Sciatic nerve (tissue), 2 donors: ENCODE data around the gene PDLIM1. TPM values are rescaled to one million over a fixed set of nuclear protein-coding genes. Genes with fewer than 3 reads are reported as not detected.
"Not testable (repeated sequence)": the region's sequence is repeated elsewhere in the genome, so short reads cannot be mapped to it uniquely, and the experiment has no call there.

Source experiments
- ATAC-seq: fragments of 200-7000 bp; cut with Tn5 transposase; one replicate; pipeline ENCODE4 v1.9.1; 2020; ENCODE audit warnings: mild to moderate bottlenecking, moderate library complexity
- DNase-seq: peaks from one replicate; pipeline ENCODE4 v3.0.0-alpha.2; 2020; ENCODE audit warnings: low spot score
- intact Hi-C: fragments of 100-400 bp; cut with DNase I; formaldehyde crosslinking; loops from one replicate; pipeline ENCODE4 v1.14.2; 2022
- total RNA-seq: library from RNA; stranded (reverse); fragmentation: NEBNext Ultra II Directional; extraction: Animal tissue kit (Norgen Biotek cat#: 25700); gene quantifications from one replicate; pipeline ENCODE4 v1.2.1, GENCODE V29; 2021
- donor health status: DM: no; HTN: no; CAD: no.
- donor health status: DM: no; HTN: no; CAD: no.

The PDLIM1 gene
- total RNA-seq, 1 donor from 2014 or later, result 138 TPM

- no peak for ATAC-seq
These were observed 55.9 kb downstream of the PDLIM1 start for GRCh38 chr10:95234951-95235350.

GRCh38 chr10:95233377-95234034 is 57.3 kb downstream of the PDLIM1 start:
- intact Hi-C loops, result loop anchor here (1.0 kb wide), 1 partner anchor 10 kb away; no protein-coding TSS in a partner anchor
- DNase-seq (no peak), ATAC-seq (no peak)

More at GRCh38 chr10:95234951-95235350, 55.9 kb downstream of the PDLIM1 start:
- intact Hi-C loops, result no loop called here
- DNase-seq, result no peak

- intact Hi-C loops, DNase-seq: not testable (repeated sequence)
- ATAC-seq, result peak; percentile 26
These were observed 59.9 kb downstream of the PDLIM1 start for GRCh38 chr10:95230677-95231586.

- no peak for DNase-seq
These were observed 60.8 kb downstream of the PDLIM1 start for GRCh38 chr10:95229724-95230627.

GRCh38 chr10:95228934-95229723 is 61.7 kb downstream of the PDLIM1 start:
- intact Hi-C loops, ATAC-seq, DNase-seq: not testable (repeated sequence)

More at GRCh38 chr10:95229724-95230627, 60.8 kb downstream of the PDLIM1 start:
- intact Hi-C loops, result no loop called here
- peak; percentile 67 for ATAC-seq

- intact Hi-C loops, result no loop called here
- ATAC-seq (no peak), DNase-seq (no peak)
These were observed 65.7 kb downstream of the PDLIM1 start for GRCh38 chr10:95225136-95225535.

- intact Hi-C loops, result no loop called here
- ATAC-seq (no peak), DNase-seq (no peak)
These were observed 69.7 kb downstream of the PDLIM1 start for GRCh38 chr10:95221124-95221523.

- ATAC-seq (no peak), DNase-seq (no peak)
- intact Hi-C loops, result no loop called here
These were observed 70.3 kb downstream of the PDLIM1 start for GRCh38 chr10:95220539-95220938.

- intact Hi-C loops, result no loop called here
- DNase-seq (no peak), ATAC-seq (no peak)
These were observed 73.3 kb downstream of the PDLIM1 start for GRCh38 chr10:95217476-95217875.

- ATAC-seq, result no peak
- DNase-seq, result no peak
- intact Hi-C loops, result no loop called here
These were observed 76.0 kb downstream of the PDLIM1 start for GRCh38 chr10:95214793-95215192.

- ATAC-seq, result no peak
- no peak for DNase-seq
- intact Hi-C loops, result no loop called here
These were observed 76.4 kb downstream of the PDLIM1 start for GRCh38 chr10:95214369-95214768.

GRCh38 chr10:95211606-95212279 is 79.1 kb downstream of the PDLIM1 start:
- intact Hi-C loops, result no loop called here
- no peak for DNase-seq
- no peak for ATAC-seq

- ATAC-seq (no peak), DNase-seq (no peak)
- intact Hi-C loops, result no loop called here
These were observed 81.2 kb downstream of the PDLIM1 start for GRCh38 chr10:95209509-95210127.

GRCh38 chr10:95208702-95209391 is 82.0 kb downstream of the PDLIM1 start:
- intact Hi-C loops, result no loop called here

GRCh38 chr10:95202865-95203264 is 87.9 kb downstream of the PDLIM1 start:
- ATAC-seq, intact Hi-C loops, DNase-seq: not testable (repeated sequence)

More at GRCh38 chr10:95208702-95209391, 82.0 kb downstream of the PDLIM1 start:
- ATAC-seq, result no peak
- DNase-seq, result no peak

- intact Hi-C loops, result no loop called here
- no peak for ATAC-seq
- DNase-seq, result no peak
These were observed 89.1 kb downstream of the PDLIM1 start for GRCh38 chr10:95201736-95202135.

- DNase-seq, result no peak
- no peak for ATAC-seq
- intact Hi-C loops, result no loop called here
These were observed 94.8 kb downstream of the PDLIM1 start for GRCh38 chr10:95196046-95196445.
